Measurements from ENCODE around the gene ADAMTSL5. TPM values are rescaled to one million over a fixed set of nuclear protein-coding genes. Genes with fewer than 3 reads are reported as not detected.

ADAMTSL5 gene
- total RNA-seq, 1 experiment from 2014 or later: 20.6 TPM

GRCh38 chr19:1524287-1524971 is 11.6 kb upstream of the ADAMTSL5 start:
- ChIA-PET CTCF (no interaction called here), POLR2A (no interaction called here)
- no peak for DNase-seq (ENCODE audit: low read depth, low spot score)
- in situ Hi-C loops (cut with HindIII; ENCODE audit: low pct_unique_long_range_greater_than_20kb, low sequenced_read_pairs): no loop called here
- no peak for ATAC-seq
- Histone ChIP-seq H3K4me3 (ENCODE audit: low read depth in 2 of 2, low read length in 2 of 2) (no peak overlapping the region), H3K27ac (ENCODE audit: low read length) (no peak overlapping the region), H3K9me3 (ENCODE audit: control insufficient read depth, insufficient read depth, low read depth, low read length) (no peaks in the 10 kb centered on the region), H3K27me3 (ENCODE audit: control insufficient read depth, insufficient read depth, low read length) (no peaks in the 10 kb centered on the region; the same call in 1 of the 2 replicates), H3K36me3 (ENCODE audit: control insufficient read depth, insufficient read depth, low read length) (no peaks in the 10 kb centered on the region), H3K4me1 (ENCODE audit: control insufficient read depth, insufficient read depth, low read length) (no peaks in the 10 kb centered on the region)
- no TSS peak for BruUV-seq (replicated peaks)
- intact Hi-C loops (cut with micrococcal nuclease; ENCODE audit: unreplicated experiment): no loop called here
- TF ChIP-seq POLR2AphosphoS5 (IDR thresholded peaks at IDR 0.05; ENCODE audit: low read depth, low read length): no peak
- TF ChIP-seq SIN3A (IDR thresholded peaks at IDR 0.05; ENCODE audit: borderline replicate concordance, insufficient read depth, low read depth, low read length): no peak
- no peak for TF ChIP-seq REST (IDR thresholded peaks at IDR 0.05; ENCODE audit: insufficient read depth in 1 of 2, low read depth in 2 of 2, low read length in 1 of 2)

DNA sequence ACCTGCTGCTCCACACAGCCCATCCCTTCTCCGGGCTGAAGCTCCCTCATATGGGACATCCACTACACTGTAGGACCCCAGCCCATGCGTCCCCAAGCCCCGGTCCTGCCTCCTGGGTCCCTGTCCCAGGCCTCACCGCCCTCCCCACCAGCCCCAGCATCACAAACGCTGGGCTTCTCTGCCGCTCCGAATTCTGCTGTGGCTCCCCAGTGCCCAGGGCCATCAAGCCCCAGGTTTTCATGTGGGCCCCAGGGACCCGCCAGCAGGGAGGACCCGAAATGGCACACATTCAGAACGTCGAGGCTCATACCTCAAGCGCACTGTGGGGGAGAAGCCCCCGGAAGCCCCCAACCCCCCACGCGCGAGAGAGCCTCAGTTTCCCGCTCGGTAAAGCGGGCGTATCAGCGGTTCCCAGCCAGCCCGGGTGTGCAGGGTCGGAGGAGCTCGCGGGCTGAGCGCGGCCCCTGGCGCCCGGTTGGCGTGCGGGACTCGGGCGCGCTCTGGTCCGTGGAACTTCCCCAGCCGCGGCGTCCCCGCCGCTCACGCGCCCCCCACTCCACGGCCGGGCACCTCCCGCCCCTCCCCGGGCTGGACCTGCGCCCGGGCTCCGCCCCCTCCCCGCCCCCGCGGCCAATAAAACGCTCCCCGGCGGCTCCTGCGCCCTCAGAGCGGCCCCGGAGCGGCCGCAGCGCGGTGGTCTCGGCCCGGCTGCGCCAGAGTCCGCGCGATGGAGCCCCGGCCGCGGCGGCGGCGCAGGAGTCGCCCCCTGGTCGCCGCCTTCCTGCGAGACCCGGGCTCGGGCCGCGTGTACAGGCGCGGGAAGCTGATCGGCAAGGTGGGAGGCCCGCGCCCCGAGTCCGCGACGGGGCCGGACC is 10.8 kb upstream of the ADAMTSL5 start, which contains the start of gene PLK5:
Gene PLK5, plus strand, starts transcription at position 666 of the 875 bp plus-strand sequence. CDS start 2,920 bp downstream, outside the sequence.
- no peak for DNase-seq (ENCODE audit: low read depth, low spot score)
- ChIA-PET CTCF (no interaction called here), POLR2A (no interaction called here)
- no peaks in the 10 kb centered on the region for H3K4me1 ChIP-seq (ENCODE audit: control insufficient read depth, insufficient read depth, low read length)
- in situ Hi-C loops (cut with HindIII; ENCODE audit: low pct_unique_long_range_greater_than_20kb, low sequenced_read_pairs): no loop called here
- no peaks in the 10 kb centered on the region; the same call in 1 of the 2 replicates for H3K27me3 ChIP-seq (ENCODE audit: control insufficient read depth, insufficient read depth, low read length)
- no peak within 1 kb of the TSS for H3K27ac ChIP-seq (ENCODE audit: low read length)
- no peaks in the 10 kb centered on the region for H3K36me3 ChIP-seq (ENCODE audit: control insufficient read depth, insufficient read depth, low read length)
- TF ChIP-seq, protein P1, sequence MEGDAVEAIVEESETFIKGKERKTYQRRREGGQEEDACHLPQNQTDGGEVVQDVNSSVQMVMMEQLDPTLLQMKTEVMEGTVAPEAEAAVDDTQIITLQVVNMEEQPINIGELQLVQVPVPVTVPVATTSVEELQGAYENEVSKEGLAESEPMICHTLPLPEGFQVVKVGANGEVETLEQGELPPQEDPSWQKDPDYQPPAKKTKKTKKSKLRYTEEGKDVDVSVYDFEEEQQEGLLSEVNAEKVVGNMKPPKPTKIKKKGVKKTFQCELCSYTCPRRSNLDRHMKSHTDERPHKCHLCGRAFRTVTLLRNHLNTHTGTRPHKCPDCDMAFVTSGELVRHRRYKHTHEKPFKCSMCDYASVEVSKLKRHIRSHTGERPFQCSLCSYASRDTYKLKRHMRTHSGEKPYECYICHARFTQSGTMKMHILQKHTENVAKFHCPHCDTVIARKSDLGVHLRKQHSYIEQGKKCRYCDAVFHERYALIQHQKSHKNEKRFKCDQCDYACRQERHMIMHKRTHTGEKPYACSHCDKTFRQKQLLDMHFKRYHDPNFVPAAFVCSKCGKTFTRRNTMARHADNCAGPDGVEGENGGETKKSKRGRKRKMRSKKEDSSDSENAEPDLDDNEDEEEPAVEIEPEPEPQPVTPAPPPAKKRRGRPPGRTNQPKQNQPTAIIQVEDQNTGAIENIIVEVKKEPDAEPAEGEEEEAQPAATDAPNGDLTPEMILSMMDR (IDR thresholded peaks at IDR 0.05): no peak
- TF ChIP-seq TCF7L2 (IDR thresholded peaks at IDR 0.05; ENCODE audit: low read depth, low read length) (no peak), POLR2AphosphoS5 (IDR thresholded peaks at IDR 0.05; ENCODE audit: low read depth, low read length) (no peak), REST (IDR thresholded peaks at IDR 0.05; ENCODE audit: insufficient read depth in 1 of 2, low read depth in 2 of 2, low read length in 1 of 2) (no peak), SIN3A (IDR thresholded peaks at IDR 0.05; ENCODE audit: borderline replicate concordance, insufficient read depth, low read depth, low read length) (no peak)
- ATAC-seq: no peak
- no peak within 1 kb of the TSS for H3K4me3 ChIP-seq (ENCODE audit: low read depth in 2 of 2, low read length in 2 of 2)
- intact Hi-C loops (cut with micrococcal nuclease; ENCODE audit: unreplicated experiment): no loop called here
- BruUV-seq (replicated peaks): no TSS peak
- H3K9me3 ChIP-seq (ENCODE audit: control insufficient read depth, insufficient read depth, low read depth, low read length): no peaks in the 10 kb centered on the region

Measured in Panc1 (cell line).